ENCODE results near the gene MBD3L5.

Gene MBD3L5

DNA sequence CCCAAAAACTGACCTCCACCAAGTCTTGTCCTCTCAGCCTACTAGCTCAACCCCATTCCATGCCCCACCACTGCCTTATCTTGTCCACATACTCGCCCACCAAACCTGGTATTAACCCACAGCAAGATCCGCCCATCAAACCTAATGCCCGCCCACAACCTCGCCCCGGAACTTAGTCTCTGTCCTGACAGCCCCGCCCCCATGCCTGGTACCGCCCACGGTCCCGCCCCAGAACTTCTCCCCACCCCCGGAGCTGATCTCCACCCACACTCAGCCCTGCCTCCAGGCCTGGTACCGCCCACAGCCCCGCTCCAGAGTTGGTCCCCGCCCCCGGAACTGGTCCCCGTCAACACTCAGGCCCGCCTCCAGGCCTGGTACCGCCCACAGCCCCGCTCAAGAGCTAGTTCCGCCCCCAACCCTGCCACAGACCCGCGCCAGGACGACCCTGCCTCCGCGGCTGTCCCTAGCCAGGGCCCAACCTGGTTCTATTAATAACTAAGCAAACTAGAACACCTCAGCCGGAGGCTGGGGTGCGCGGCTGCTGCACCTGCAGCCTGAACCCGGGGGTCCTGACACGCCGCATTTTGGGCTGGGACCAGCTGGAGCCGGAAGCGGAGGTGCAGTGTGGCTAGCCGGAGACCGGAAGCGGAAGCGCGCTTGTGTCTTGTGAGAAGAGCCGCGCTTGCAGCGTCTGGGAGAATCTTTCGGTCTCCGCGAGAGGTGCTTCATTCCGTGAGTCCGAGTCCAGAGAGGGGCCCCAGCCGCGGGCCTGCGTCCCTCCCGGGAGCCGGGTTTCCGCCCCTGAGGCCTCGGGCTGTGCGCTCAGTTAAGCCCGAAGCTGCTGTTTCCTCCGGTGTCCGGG lies 38.9 kb downstream of the MBD3L5 start, which contains the start of gene ZNF557:
Gene ZNF557, plus strand, starts transcription at position 662 of the 862 bp plus-strand sequence. CDS start 5,372 bp downstream, outside the sequence.
- no peaks in the 10 kb centered on the region for H3K27me3 ChIP-seq (ENCODE audit: control insufficient read depth, insufficient read depth, low read length)
- H3K36me3 ChIP-seq (ENCODE audit: control insufficient read depth, insufficient read depth, low read length): peaks cover 23% of the 10 kb centered on the region
- H3K9me3 ChIP-seq (ENCODE audit: control insufficient read depth, insufficient read depth, low read depth, low read length): peaks cover 9% of the 10 kb centered on the region; the same call in 1 of the 2 replicates
- H3K4me3 ChIP-seq (ENCODE audit: low read depth, low read length): peak within 1 kb of the TSS; percentile 100
- no peaks in the 10 kb centered on the region for H3K4me1 ChIP-seq (ENCODE audit: control insufficient read depth, insufficient read depth, low read length)
- H3K27ac ChIP-seq (ENCODE audit: low read depth, low read length): peak within 1 kb of the TSS; percentile 87
- peak within 1 kb of the TSS; percentile 87 for H3K9ac ChIP-seq (ENCODE audit: low read length)

DNA sequence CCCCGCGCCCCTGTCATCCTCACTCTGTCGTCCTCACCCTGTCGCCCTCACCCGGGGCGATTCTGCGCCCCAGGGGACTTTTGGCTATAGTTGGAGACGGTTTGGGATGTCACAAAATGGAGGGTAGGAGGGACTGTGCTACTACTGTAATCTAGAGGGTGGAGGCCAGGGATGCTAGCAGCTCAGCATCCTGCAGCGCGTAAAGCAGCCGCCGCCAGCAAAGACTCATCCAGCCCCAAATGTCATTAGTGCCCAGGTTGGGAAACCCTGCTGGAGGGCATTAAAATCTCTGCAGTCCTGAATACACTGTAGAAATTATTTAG lies 39.5 kb downstream of the MBD3L5 start:
- H3K9me3 ChIP-seq (ENCODE audit: control insufficient read depth, insufficient read depth, low read depth, low read length): peaks cover 9% of the 10 kb centered on the region; the same call in 1 of the 2 replicates
- no peaks in the 10 kb centered on the region for H3K4me1 ChIP-seq (ENCODE audit: control insufficient read depth, insufficient read depth, low read length)
- H3K27me3 ChIP-seq (ENCODE audit: control insufficient read depth, insufficient read depth, low read length): no peaks in the 10 kb centered on the region
- peaks cover 29% of the 10 kb centered on the region for H3K36me3 ChIP-seq (ENCODE audit: control insufficient read depth, insufficient read depth, low read length)
- H3K27ac ChIP-seq (ENCODE audit: low read depth, low read length): peak overlapping the region; percentile 87
- peak overlapping the region; percentile 100 for H3K4me3 ChIP-seq (ENCODE audit: low read depth, low read length)
- H3K9ac ChIP-seq (ENCODE audit: low read length): peak overlapping the region; percentile 87

DNA sequence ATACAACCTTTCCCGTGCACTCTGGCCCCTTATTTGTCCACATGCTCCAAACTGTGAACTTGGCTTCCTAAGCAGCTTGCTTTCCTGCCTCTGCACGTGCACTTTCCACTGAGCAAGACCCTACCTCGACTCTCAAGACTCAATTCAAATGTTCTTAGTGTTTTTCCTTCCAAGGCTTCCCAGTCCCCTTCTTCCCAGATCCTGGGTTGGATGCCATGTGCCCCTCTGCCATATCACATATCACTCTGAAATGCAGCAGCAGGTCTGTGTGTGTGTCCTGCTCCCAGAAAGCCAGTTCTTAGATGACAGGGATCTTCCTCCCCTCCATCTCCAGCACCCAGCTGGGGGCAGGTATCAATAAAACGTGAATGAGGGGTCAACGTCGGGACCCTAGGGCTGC lies 42.2 kb downstream of the MBD3L5 start:
- Histone ChIP-seq H3K9ac (ENCODE audit: low read length) (no peak overlapping the region), H3K27ac (ENCODE audit: low read depth, low read length) (no peak overlapping the region), H3K36me3 (ENCODE audit: control insufficient read depth, insufficient read depth, low read length) (peaks cover 56% of the 10 kb centered on the region), H3K4me3 (ENCODE audit: low read depth, low read length) (no peak overlapping the region), H3K9me3 (ENCODE audit: control insufficient read depth, insufficient read depth, low read depth, low read length) (peaks cover 18% of the 10 kb centered on the region), H3K27me3 (ENCODE audit: control insufficient read depth, insufficient read depth, low read length) (no peaks in the 10 kb centered on the region), H3K4me1 (ENCODE audit: control insufficient read depth, insufficient read depth, low read length) (no peaks in the 10 kb centered on the region)

DNA sequence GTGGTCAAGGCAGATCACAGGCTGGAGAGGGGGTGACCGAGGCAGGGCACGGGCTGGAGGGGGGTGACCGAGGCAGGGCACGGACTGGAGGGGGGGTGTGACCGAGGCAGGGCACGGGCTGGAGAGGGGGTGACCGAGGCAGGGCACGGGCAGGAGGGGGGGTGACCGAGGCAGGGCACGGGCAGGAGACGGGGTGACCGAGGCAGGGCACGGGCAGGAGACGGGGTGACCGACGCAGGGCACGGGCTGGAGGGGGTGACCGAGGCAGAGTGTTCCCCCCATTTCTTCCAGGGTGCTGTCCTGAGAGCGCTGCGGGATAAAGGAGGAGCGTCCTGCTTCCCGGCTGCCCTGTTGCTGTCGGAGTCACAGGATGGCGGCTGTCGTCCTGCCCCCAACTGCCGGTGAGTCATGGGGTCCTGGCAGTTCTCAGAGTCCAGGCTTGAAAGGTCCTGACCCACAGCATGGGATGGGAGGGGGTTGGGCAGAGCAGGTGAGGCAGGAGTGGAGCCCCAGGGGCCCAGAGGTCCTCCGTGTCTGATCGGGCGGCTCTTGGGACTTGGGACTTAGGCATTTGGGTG lies 44.4 kb downstream of the MBD3L5 start:
- H3K27ac ChIP-seq (ENCODE audit: low read depth, low read length): no peak overlapping the region
- H3K4me3 ChIP-seq (ENCODE audit: low read depth, low read length): no peak overlapping the region
- peaks cover 35% of the 10 kb centered on the region for H3K9me3 ChIP-seq (ENCODE audit: control insufficient read depth, insufficient read depth, low read depth, low read length)
- H3K36me3 ChIP-seq (ENCODE audit: control insufficient read depth, insufficient read depth, low read length): peaks cover 77% of the 10 kb centered on the region
- H3K9ac ChIP-seq (ENCODE audit: low read length): no peak overlapping the region
- H3K4me1 ChIP-seq (ENCODE audit: control insufficient read depth, insufficient read depth, low read length): no peaks in the 10 kb centered on the region
- no peaks in the 10 kb centered on the region for H3K27me3 ChIP-seq (ENCODE audit: control insufficient read depth, insufficient read depth, low read length)

DNA sequence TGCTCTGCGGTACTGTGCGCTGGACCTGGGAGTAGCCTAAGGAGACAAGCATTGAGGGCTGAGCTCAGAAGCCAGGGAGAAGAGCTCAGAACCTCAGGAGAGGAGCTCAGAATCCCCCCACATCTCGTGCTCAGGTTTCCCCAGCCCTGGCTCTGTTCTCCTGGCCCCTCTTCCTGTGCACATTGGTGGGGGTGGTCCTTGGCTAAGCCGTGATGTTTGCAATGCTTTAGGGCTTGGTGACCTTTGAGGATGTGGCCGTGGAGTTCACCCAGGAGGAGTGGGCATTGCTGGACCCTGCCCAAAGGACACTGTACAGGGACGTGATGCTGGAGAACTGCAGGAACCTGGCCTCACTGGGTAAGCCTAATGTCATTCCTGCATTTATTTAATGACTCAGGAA lies 45.8 kb downstream of the MBD3L5 start:
- Histone ChIP-seq H3K9ac (ENCODE audit: low read length) (no peak overlapping the region), H3K27ac (ENCODE audit: low read depth, low read length) (no peak overlapping the region), H3K9me3 (ENCODE audit: control insufficient read depth, insufficient read depth, low read depth, low read length) (peaks cover 48% of the 10 kb centered on the region), H3K4me3 (ENCODE audit: low read depth, low read length) (no peak overlapping the region), H3K27me3 (ENCODE audit: control insufficient read depth, insufficient read depth, low read length) (no peaks in the 10 kb centered on the region), H3K4me1 (ENCODE audit: control insufficient read depth, insufficient read depth, low read length) (no peaks in the 10 kb centered on the region), H3K36me3 (ENCODE audit: control insufficient read depth, insufficient read depth, low read length) (peaks cover 86% of the 10 kb centered on the region)

DNA sequence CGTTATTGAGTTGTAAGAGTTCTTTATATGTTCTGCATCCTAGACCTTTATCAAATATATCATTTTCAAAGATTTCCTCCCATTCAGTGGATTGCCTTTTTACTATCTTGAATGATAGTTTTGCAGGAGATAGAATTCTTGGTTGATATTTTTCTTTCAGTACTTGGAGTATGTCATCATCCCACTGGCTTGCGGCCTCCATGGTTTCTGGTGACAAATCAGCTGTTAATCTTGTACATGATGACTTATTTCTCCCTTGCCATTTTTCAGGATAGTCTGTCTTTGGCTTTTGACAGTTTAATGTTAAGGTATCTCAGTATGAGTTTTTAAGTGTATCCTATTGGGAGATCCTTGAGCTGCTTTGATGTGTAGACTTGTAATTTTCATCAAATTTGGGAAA lies 47.6 kb downstream of the MBD3L5 start:
- H3K4me3 ChIP-seq (ENCODE audit: low read depth, low read length): no peak overlapping the region
- H3K9ac ChIP-seq (ENCODE audit: low read length): no peak overlapping the region
- H3K4me1 ChIP-seq (ENCODE audit: control insufficient read depth, insufficient read depth, low read length): no peaks in the 10 kb centered on the region
- H3K9me3 ChIP-seq (ENCODE audit: control insufficient read depth, insufficient read depth, low read depth, low read length): peaks cover 66% of the 10 kb centered on the region
- H3K27me3 ChIP-seq (ENCODE audit: control insufficient read depth, insufficient read depth, low read length): no peaks in the 10 kb centered on the region
- peaks cover 93% of the 10 kb centered on the region for H3K36me3 ChIP-seq (ENCODE audit: control insufficient read depth, insufficient read depth, low read length)
- H3K27ac ChIP-seq (ENCODE audit: low read depth, low read length): no peak overlapping the region

All from HUES6 (cell line).